ENCODE data around the gene ZBTB17. TPM values are rescaled to one million over a fixed set of nuclear protein-coding genes. Genes with fewer than 3 reads are reported as not detected.

ZBTB17 gene
- total and polyA plus RNA-seq, 2 of the 8 experiments (the other 6 are each of a cell fraction or from before 2014, with no cell fraction given): 24.7 to 36.2 TPM

DNA sequence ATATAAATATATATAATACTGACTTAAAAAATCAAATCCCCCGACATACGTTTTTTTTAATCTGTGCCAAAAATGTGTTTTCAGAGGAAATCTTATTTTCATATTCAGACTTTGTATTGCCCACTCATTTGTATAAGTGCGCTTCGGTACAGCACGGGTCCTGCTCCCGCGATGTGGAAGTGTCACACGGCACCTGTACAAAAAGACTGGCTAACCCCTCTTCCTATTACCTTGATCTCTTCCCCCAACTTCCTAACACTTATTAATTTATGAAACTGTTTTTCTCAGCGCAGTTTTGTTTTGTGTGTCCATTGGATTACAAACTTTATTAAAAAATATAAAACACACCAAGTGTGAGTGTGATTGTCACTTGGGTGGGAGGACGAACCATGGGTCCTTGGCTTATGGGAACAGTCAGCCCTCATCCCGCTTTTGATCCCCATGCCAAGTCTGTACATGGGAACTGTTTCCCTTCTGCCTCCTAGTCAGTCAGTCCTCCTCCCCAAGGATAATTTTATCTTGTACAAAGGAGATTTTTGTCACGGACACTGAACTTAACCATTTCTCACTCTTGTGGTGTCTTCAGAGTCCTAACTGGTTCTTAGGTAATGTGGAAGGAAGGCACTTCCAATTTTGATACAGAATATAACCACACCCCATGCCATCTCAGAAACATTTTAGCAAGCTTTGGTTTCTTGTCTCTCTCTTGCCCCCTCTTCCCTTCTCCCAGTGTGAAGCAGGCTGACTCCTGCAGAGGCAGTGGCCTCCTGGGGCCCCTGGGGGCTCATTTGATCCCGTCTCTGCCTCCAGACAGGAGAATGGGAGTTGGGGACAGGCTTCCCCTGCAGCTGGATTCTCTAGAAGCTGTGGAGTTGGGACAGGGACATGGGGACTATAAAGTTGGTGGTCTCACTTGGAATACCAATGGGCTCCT lies 35.5 kb downstream of the ZBTB17 start:
- no peak overlapping the region for H2AFZ ChIP-seq (ENCODE audit: low read length)
- no peaks in the 10 kb centered on the region for H3K79me2 ChIP-seq (ENCODE audit: control insufficient read depth in 1 of 2, insufficient read depth in 2 of 2, low read length in 2 of 2)
- H3K4me2 ChIP-seq (ENCODE audit: insufficient read depth in 1 of 2, low read depth in 2 of 2, low read length in 2 of 2): no peak overlapping the region
- no peak overlapping the region for H3K23ac ChIP-seq (ENCODE audit: insufficient read length)
- no peak overlapping the region for H3K9ac ChIP-seq (replicated peaks in 1 of 4; ENCODE audit: extremely low read depth in 1 of 4, low read depth in 3 of 4, low read length in 3 of 4)
- WGBS, 2 experiments (ENCODE audit: extremely low coverage in 1 of 2, insufficient coverage in 1 of 2, insufficient read length in 1 of 2, insufficient replicate concordance in 2 of 2, low coverage in 1 of 2, low lambda C conversion rate in 2 of 2, missing lambda C conversion rate in 1 of 2): 90% methylated on average over 13 of the region's 13 CpGs; no CpG with 5 or more reads in 1 of the 2 experiments
- ChIA-PET POLR2A (ENCODE audit: partially characterized antibody) (interaction anchor here (0.9 kb wide), 1 partner anchor 10 kb away, joined by 3 read pairs; no protein-coding TSS in a partner anchor), CTCF (ENCODE audit: partially characterized antibody) (interaction anchor here (1.0 to 1.2 kb wide), 2 partner anchors 14 to 35 kb away, joined by 4 read pairs; partner anchors contain the start of gene ZBTB17)
- H3K27me3 ChIP-seq (replicated peaks in 1 of 4; ENCODE audit: control insufficient read depth in 3 of 4, extremely low read depth in 1 of 4, insufficient read depth in 3 of 4, low read length in 3 of 4): no peaks in the 10 kb centered on the region
- H2BK120ac ChIP-seq (replicated peaks; ENCODE audit: low read depth, low read length): no peak overlapping the region
- H2BK5ac ChIP-seq (ENCODE audit: low read depth, low read length): no peak overlapping the region
- DNase-seq (ENCODE audit: low read depth in 1 of 2, low spot score in 2 of 2): no peak
- H4K91ac ChIP-seq (replicated peaks; ENCODE audit: insufficient read length, low read length): no peak overlapping the region
- no peak overlapping the region for H4K5ac ChIP-seq (ENCODE audit: insufficient read length, low read depth, low read length)
- H3K23me2 ChIP-seq (ENCODE audit: low read depth, low read length): no peaks in the 10 kb centered on the region
- H3K27ac ChIP-seq (ENCODE audit: low read depth, low read length): no peak overlapping the region
- H3K14ac ChIP-seq (ENCODE audit: insufficient read length): no peak overlapping the region
- H3K4me1 ChIP-seq (replicated peaks in 1 of 4; ENCODE audit: control insufficient read depth in 3 of 4, insufficient read depth in 4 of 4, low read length in 3 of 4): no peaks in the 10 kb centered on the region; a peak in 1 of 7 replicates
- no peaks in the 10 kb centered on the region; the same call in 1 of the 2 replicates for H3K79me1 ChIP-seq (ENCODE audit: low read depth, low read length)
- no peak overlapping the region for H3K56ac ChIP-seq (replicated peaks; ENCODE audit: insufficient read length, low read depth, low read length)
- no peak overlapping the region for H2BK20ac ChIP-seq (ENCODE audit: low read length)
- H4K8ac ChIP-seq (ENCODE audit: extremely low read depth, insufficient read depth, low read length): no peak overlapping the region
- no peak overlapping the region for H3K4ac ChIP-seq (replicated peaks; ENCODE audit: insufficient read length, low read depth, low read length)
- no peak overlapping the region for H2BK15ac ChIP-seq (ENCODE audit: low read length)
- H2AK5ac ChIP-seq (ENCODE audit: low read depth, low read length): no peak overlapping the region
- H3K4me3 ChIP-seq (ENCODE audit: extremely low read depth in 1 of 4, insufficient read depth in 2 of 4, low read depth in 3 of 4, low read length in 4 of 4): no peak overlapping the region
- no peak overlapping the region for H3K18ac ChIP-seq (ENCODE audit: extremely low read depth, low read length)
- FAIRE-seq: no peak
- peaks cover 2 to 15% of the 10 kb centered on the region in 2 experiments for H4K20me1 ChIP-seq (replicated peaks in 1 of 2; ENCODE audit: control insufficient read depth in 1 of 2, insufficient read depth in 2 of 2, low read length in 2 of 2)
- no peak overlapping the region for H2BK12ac ChIP-seq (ENCODE audit: low read depth, low read length)
- peaks cover 8 to 58% (median 33%) of the 10 kb centered on the region in 4 experiments; a peak in 7 of 8 replicates for H3K36me3 ChIP-seq (ENCODE audit: control insufficient read depth in 2 of 4, insufficient read depth in 4 of 4, low read length in 3 of 4)
- no peaks in the 10 kb centered on the region for H3K9me3 ChIP-seq (ENCODE audit: insufficient read depth in 2 of 2, low read depth in 1 of 2, low read length in 1 of 2)
- TF ChIP-seq POLR2AphosphoS5 (IDR thresholded peaks at IDR 0.05; ENCODE audit: low read depth, low read length) (no peak), RFX5 (IDR thresholded peaks at IDR 0.05; ENCODE audit: borderline replicate concordance, low read depth, low read length) (no peak), EP300 (IDR thresholded peaks at IDR 0.05; ENCODE audit: borderline replicate concordance in 1 of 2, low read depth in 2 of 2, low read length in 2 of 2) (no peak), KDM1A (IDR thresholded peaks at IDR 0.05; ENCODE audit: borderline replicate concordance, low read length) (no peak), CREB1 (IDR thresholded peaks at IDR 0.05) (no peak), HDAC6 (IDR thresholded peaks at IDR 0.05; ENCODE audit: low read depth, low read length) (no peak), ZNF274 (IDR thresholded peaks at IDR 0.05; ENCODE audit: borderline replicate concordance, extremely low read depth, low read length) (no peak), GTF2F1 (IDR thresholded peaks at IDR 0.05; ENCODE audit: borderline replicate concordance, low read depth, low read length) (no peak), SP4 (IDR thresholded peaks at IDR 0.05; ENCODE audit: low read length) (no peak), FOSL1 (IDR thresholded peaks at IDR 0.05; ENCODE audit: insufficient read depth, low read depth, low read length) (no peak), TAF7 (optimal IDR thresholded peaks at IDR 0.05; ENCODE audit: borderline replicate concordance, low read depth, low read length) (no peak)
- TF ChIP-seq, protein P1, sequence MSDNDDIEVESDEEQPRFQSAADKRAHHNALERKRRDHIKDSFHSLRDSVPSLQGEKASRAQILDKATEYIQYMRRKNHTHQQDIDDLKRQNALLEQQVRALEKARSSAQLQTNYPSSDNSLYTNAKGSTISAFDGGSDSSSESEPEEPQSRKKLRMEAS (IDR thresholded peaks at IDR 0.05): no peak

All from H1 (cell line).